HG03108 (cell line): ENCODE measurements around the gene PIP5K1B.
A peak's percentile ranks its signal among the peaks of the same experiment; 100 is the strongest.

Source experiments
- ATAC-seq: cut with Tn5 transposase; IDR thresholded peaks from one replicate; pipeline ENCODE4 v1.9.1; 2021; ENCODE audit warnings: moderate library complexity; ENCODE audit not compliant: unreplicated experiment

The PIP5K1B gene

GRCh38 chr9:68844631-68845612, 139.9 kb downstream of the PIP5K1B start:
- peak; percentile 55 for ATAC-seq

GRCh38 chr9:68847765-68848164, 142.7 kb downstream of the PIP5K1B start:
- ATAC-seq = no peak

- no peak for ATAC-seq
These were observed 146.6 kb downstream of the PIP5K1B start for GRCh38 chr9:68851657-68852056.

GRCh38 chr9:68852941-68853340, 147.9 kb downstream of the PIP5K1B start:
- no peak for ATAC-seq

GRCh38 chr9:68859347-68859746, 154.3 kb downstream of the PIP5K1B start:
- ATAC-seq = no peak

- no peak for ATAC-seq
These were observed 155.4 kb downstream of the PIP5K1B start for GRCh38 chr9:68860419-68860818.

- no peak for ATAC-seq
These were observed 156.4 kb downstream of the PIP5K1B start for GRCh38 chr9:68861436-68861835.

GRCh38 chr9:68867066-68867465, 162.0 kb downstream of the PIP5K1B start:
- ATAC-seq = no peak

- ATAC-seq = no peak
These were observed 164.0 kb downstream of the PIP5K1B start for GRCh38 chr9:68869022-68869421.

- ATAC-seq = no peak
These were observed 165.0 kb downstream of the PIP5K1B start for GRCh38 chr9:68870086-68870485.

GRCh38 chr9:68871236-68871635, 166.2 kb downstream of the PIP5K1B start:
- ATAC-seq = no peak

GRCh38 chr9:68872026-68872501, 167.0 kb downstream of the PIP5K1B start:
- no peak for ATAC-seq

- ATAC-seq = no peak
These were observed 168.1 kb downstream of the PIP5K1B start for GRCh38 chr9:68873179-68873578.

- ATAC-seq = no peak
These were observed 171.2 kb downstream of the PIP5K1B start for GRCh38 chr9:68876273-68876672.

GRCh38 chr9:68876681-68877080, 171.6 kb downstream of the PIP5K1B start:
- no peak for ATAC-seq

GRCh38 chr9:68877219-68877618, 172.2 kb downstream of the PIP5K1B start:
- no peak for ATAC-seq

- ATAC-seq = no peak
These were observed 173.4 kb downstream of the PIP5K1B start for GRCh38 chr9:68878450-68878849.

- no peak for ATAC-seq
These were observed 178.2 kb downstream of the PIP5K1B start for GRCh38 chr9:68883224-68883623.

- ATAC-seq = no peak
These were observed 182.2 kb downstream of the PIP5K1B start for GRCh38 chr9:68887232-68887631.

GRCh38 chr9:68894502-68894901, 189.5 kb downstream of the PIP5K1B start:
- no peak for ATAC-seq

- peak; percentile 93 for ATAC-seq
These were observed 190.9 kb downstream of the PIP5K1B start for GRCh38 chr9:68895741-68896478.

GRCh38 chr9:68896486-68896885, 191.4 kb downstream of the PIP5K1B start:
- ATAC-seq = no peak
